Measurements from ENCODE around the gene FCRL4. TPM values are rescaled to one million over a fixed set of nuclear protein-coding genes. Genes with fewer than 3 reads are reported as not detected.
"Not testable (repeated sequence)": the region's sequence is repeated elsewhere in the genome, so short reads cannot be mapped to it uniquely, and the experiment has no call there.

Gene FCRL4
- total and polyA plus RNA-seq, 4 donors = not detected

GRCh38 chr1:157551694-157552693 lies 45.9 kb downstream of the FCRL4 start, which contains the start of gene FCRL5:
FCRL5 (minus strand) TSS chr1:157552515; CDS start chr1:157552362, 153 bp downstream.
- Histone ChIP-seq H3K9ac (ENCODE audit: low read depth in 1 of 2, low read length in 2 of 2) (no peak within 1 kb of the TSS), H3K4me1 (ENCODE audit: control insufficient read depth in 4 of 4, insufficient read depth in 4 of 4, low read length in 3 of 4) (no peaks in the 10 kb centered on the region), H3K9me3 (ENCODE audit: control insufficient read depth in 4 of 4, low read length in 3 of 4) (no peaks in the 10 kb centered on the region), H3K27me3 (ENCODE audit: control insufficient read depth in 4 of 4, insufficient read depth in 4 of 4, low read length in 3 of 4) (no peaks in the 10 kb centered on the region), H3K36me3 (ENCODE audit: control insufficient read depth in 4 of 4, insufficient read depth in 3 of 4, low read depth in 1 of 4, low read length in 3 of 4) (no peaks in the 10 kb centered on the region), H3K27ac (ENCODE audit: low read depth in 1 of 2, low read length in 2 of 2) (no peak within 1 kb of the TSS), H3K4me3 (ENCODE audit: low read depth in 1 of 3, low read length in 3 of 3) (no peak within 1 kb of the TSS)
- no peak for DNase-seq (ENCODE audit: low spot score)
- WGBS = 71% methylated on average over 10 of the region's 10 CpGs
- TF ChIP-seq SP1 (IDR thresholded peaks at IDR 0.05) (no peak), ZBTB33 (IDR thresholded peaks at IDR 0.05) (no peak), FOXA2 (IDR thresholded peaks at IDR 0.05) (no peak), EGR1 (IDR thresholded peaks at IDR 0.05; ENCODE audit: low read depth in 2 of 2) (no peak), YY1 (IDR thresholded peaks at IDR 0.05) (no peak)
- TF ChIP-seq, protein P1, sequence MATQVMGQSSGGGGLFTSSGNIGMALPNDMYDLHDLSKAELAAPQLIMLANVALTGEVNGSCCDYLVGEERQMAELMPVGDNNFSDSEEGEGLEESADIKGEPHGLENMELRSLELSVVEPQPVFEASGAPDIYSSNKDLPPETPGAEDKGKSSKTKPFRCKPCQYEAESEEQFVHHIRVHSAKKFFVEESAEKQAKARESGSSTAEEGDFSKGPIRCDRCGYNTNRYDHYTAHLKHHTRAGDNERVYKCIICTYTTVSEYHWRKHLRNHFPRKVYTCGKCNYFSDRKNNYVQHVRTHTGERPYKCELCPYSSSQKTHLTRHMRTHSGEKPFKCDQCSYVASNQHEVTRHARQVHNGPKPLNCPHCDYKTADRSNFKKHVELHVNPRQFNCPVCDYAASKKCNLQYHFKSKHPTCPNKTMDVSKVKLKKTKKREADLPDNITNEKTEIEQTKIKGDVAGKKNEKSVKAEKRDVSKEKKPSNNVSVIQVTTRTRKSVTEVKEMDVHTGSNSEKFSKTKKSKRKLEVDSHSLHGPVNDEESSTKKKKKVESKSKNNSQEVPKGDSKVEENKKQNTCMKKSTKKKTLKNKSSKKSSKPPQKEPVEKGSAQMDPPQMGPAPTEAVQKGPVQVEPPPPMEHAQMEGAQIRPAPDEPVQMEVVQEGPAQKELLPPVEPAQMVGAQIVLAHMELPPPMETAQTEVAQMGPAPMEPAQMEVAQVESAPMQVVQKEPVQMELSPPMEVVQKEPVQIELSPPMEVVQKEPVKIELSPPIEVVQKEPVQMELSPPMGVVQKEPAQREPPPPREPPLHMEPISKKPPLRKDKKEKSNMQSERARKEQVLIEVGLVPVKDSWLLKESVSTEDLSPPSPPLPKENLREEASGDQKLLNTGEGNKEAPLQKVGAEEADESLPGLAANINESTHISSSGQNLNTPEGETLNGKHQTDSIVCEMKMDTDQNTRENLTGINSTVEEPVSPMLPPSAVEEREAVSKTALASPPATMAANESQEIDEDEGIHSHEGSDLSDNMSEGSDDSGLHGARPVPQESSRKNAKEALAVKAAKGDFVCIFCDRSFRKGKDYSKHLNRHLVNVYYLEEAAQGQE (IDR thresholded peaks at IDR 0.05) = no peak

GRCh38 chr1:157548081-157548480 lies 49.8 kb downstream of the FCRL4 start:
- H3K27me3 ChIP-seq (ENCODE audit: control insufficient read depth in 4 of 4, insufficient read depth in 4 of 4, low read length in 3 of 4); H3K9me3 ChIP-seq (ENCODE audit: control insufficient read depth in 4 of 4, low read length in 3 of 4); H3K4me3 ChIP-seq (ENCODE audit: low read depth in 1 of 3, low read length in 3 of 3); H3K4me1 ChIP-seq (ENCODE audit: control insufficient read depth in 4 of 4, insufficient read depth in 4 of 4, low read length in 3 of 4); DNase-seq (ENCODE audit: low spot score); H3K9ac ChIP-seq (ENCODE audit: low read depth in 1 of 2, low read length in 2 of 2); H3K36me3 ChIP-seq (ENCODE audit: control insufficient read depth in 4 of 4, insufficient read depth in 3 of 4, low read depth in 1 of 4, low read length in 3 of 4); H3K27ac ChIP-seq (ENCODE audit: low read depth in 1 of 2, low read length in 2 of 2): not testable (repeated sequence)
- 56% methylated on average over 1 of the region's 1 CpG for WGBS

GRCh38 chr1:157542676-157543075 lies 55.2 kb downstream of the FCRL4 start:
- WGBS = 68% methylated on average over 6 of the region's 6 CpGs
- no peaks in the 10 kb centered on the region for H3K4me1 ChIP-seq (ENCODE audit: control insufficient read depth in 4 of 4, insufficient read depth in 4 of 4, low read length in 3 of 4)
- TF ChIP-seq EGR1 (IDR thresholded peaks at IDR 0.05; ENCODE audit: low read depth in 2 of 2) (no peak), RXRA (IDR thresholded peaks at IDR 0.05) (no peak), NR2F2 (IDR thresholded peaks at IDR 0.05) (no peak), RAD21 (IDR thresholded peaks at IDR 0.05) (no peak), MAX (IDR thresholded peaks at IDR 0.05) (no peak), FOXA1 (IDR thresholded peaks at IDR 0.05) (no peak)
- no peaks in the 10 kb centered on the region for H3K36me3 ChIP-seq (ENCODE audit: control insufficient read depth in 4 of 4, insufficient read depth in 3 of 4, low read depth in 1 of 4, low read length in 3 of 4)
- no peaks in the 10 kb centered on the region for H3K9me3 ChIP-seq (ENCODE audit: control insufficient read depth in 4 of 4, low read length in 3 of 4)
- no peak overlapping the region for H3K4me3 ChIP-seq (ENCODE audit: low read depth in 1 of 3, low read length in 3 of 3)
- no peak for DNase-seq (ENCODE audit: low spot score)
- H3K27ac ChIP-seq (ENCODE audit: low read depth in 1 of 2, low read length in 2 of 2) = no peak overlapping the region
- H3K9ac ChIP-seq (ENCODE audit: low read depth in 1 of 2, low read length in 2 of 2) = no peak overlapping the region
- peaks cover 0 to 4% (median 0%) of the 10 kb centered on the region in 4 donors for H3K27me3 ChIP-seq (ENCODE audit: control insufficient read depth in 4 of 4, insufficient read depth in 4 of 4, low read length in 3 of 4)
